ENCODE data around the gene SPHK1. TPM values are rescaled to one million over a fixed set of nuclear protein-coding genes. Genes with fewer than 3 reads are reported as not detected.

Gene SPHK1
- total and polyA plus RNA-seq, 5 donors from 2014 or later, result 0.09 to 0.52 (median 0.12) TPM; not detected in 2

GRCh38 chr17:76435751-76436150 lies 51.3 kb downstream of the SPHK1 start:
- no peaks in the 10 kb centered on the region for H3K27me3 ChIP-seq (ENCODE audit: control insufficient read depth, insufficient read depth, low read length)
- H3K4me1 Mint-ChIP-seq, result peaks cover 9 to 47% (median 21%) of the 10 kb centered on the region in 4 donors
- no peaks in the 10 kb centered on the region for H3K9me3 Mint-ChIP-seq
- ATAC-seq (ENCODE audit: low read depth in 2 of 2) (no peak), DNase-seq (no peak)
- peaks cover 12% of the 10 kb centered on the region for H3K36me3 Mint-ChIP-seq
- H3K36me3 ChIP-seq (ENCODE audit: control insufficient read depth, insufficient read depth, low read length), result peaks cover 9% of the 10 kb centered on the region
- no peak overlapping the region for H3K4me3 ChIP-seq (ENCODE audit: low read depth, low read length)
- no peaks in the 10 kb centered on the region for H3K9me3 ChIP-seq (ENCODE audit: control insufficient read depth in 2 of 2, low read length in 2 of 2)
- H3K27ac Mint-ChIP-seq, result no peak overlapping the region
- H3K4me1 ChIP-seq (ENCODE audit: control insufficient read depth, insufficient read depth, low read length, poor library complexity, severe bottlenecking), result no peaks in the 10 kb centered on the region
- no peak overlapping the region for H3K27ac ChIP-seq (ENCODE audit: insufficient read depth, low read length, poor library complexity, severe bottlenecking)
- H3K27me3 Mint-ChIP-seq, result no peaks in the 10 kb centered on the region
- no peak overlapping the region for H3K4me3 Mint-ChIP-seq

Other genes starting within 250 kb of the SPHK1 start
- 1.0 TPM for gene FOXJ1, start 243.4 kb upstream of the SPHK1 start, total RNA-seq
- under 1 TPM in 2 of 4 donors, not detected in 2; 0.14 to 0.24 TPM for gene FOXJ1, start 243.4 kb upstream of the SPHK1 start, polyA plus RNA-seq
- 17.7 TPM for gene RNF157, start 144.1 kb upstream of the SPHK1 start, total RNA-seq
- gene RNF157, start 144.1 kb upstream of the SPHK1 start, polyA plus RNA-seq, result 1 to 10 TPM; 3.3 to 5.6 (median 4.3) TPM
- 247 TPM for gene UBALD2, start 119.3 kb upstream of the SPHK1 start, total RNA-seq
- 1 to 10 TPM; 3.9 to 9.2 (median 7.3) TPM for gene UBALD2, start 119.3 kb upstream of the SPHK1 start, polyA plus RNA-seq
- gene QRICH2, start 76.3 kb upstream of the SPHK1 start, total RNA-seq, result 2.2 TPM
- gene QRICH2, start 76.3 kb upstream of the SPHK1 start, polyA plus RNA-seq, result under 1 TPM in 1 of 4 donors, not detected in 3; 0.50 TPM
- 37.1 TPM for gene PRPSAP1, start 30.7 kb upstream of the SPHK1 start, total RNA-seq
- gene PRPSAP1, start 30.7 kb upstream of the SPHK1 start, polyA plus RNA-seq, result 10 to 100 TPM; 41.4 to 56.1 (median 54.0) TPM
- 34.3 TPM for gene UBE2O, start 68.5 kb downstream of the SPHK1 start, total RNA-seq
- 1 to 10 TPM; 3.1 to 9.0 (median 6.4) TPM for gene UBE2O, start 68.5 kb downstream of the SPHK1 start, polyA plus RNA-seq
- gene AANAT, start 83.0 kb downstream of the SPHK1 start, total RNA-seq, result not detected
- not detected for gene AANAT, start 83.0 kb downstream of the SPHK1 start, polyA plus RNA-seq
- gene RHBDF2, start 116.8 kb downstream of the SPHK1 start, total RNA-seq, result 23.8 TPM
- gene RHBDF2, start 116.8 kb downstream of the SPHK1 start, polyA plus RNA-seq, result 1 to 10 TPM; 2.5 to 4.5 (median 3.5) TPM
- not detected for gene CYGB, start 153.1 kb downstream of the SPHK1 start, total RNA-seq
- not detected for gene CYGB, start 153.1 kb downstream of the SPHK1 start, polyA plus RNA-seq
- not detected for gene PRCD, start 155.4 kb downstream of the SPHK1 start, total RNA-seq
- under 1 TPM in 1 of 4 donors, not detected in 3; 0.52 TPM for gene PRCD, start 155.4 kb downstream of the SPHK1 start, polyA plus RNA-seq
- gene ST6GALNAC2, start 201.3 kb downstream of the SPHK1 start, total RNA-seq, result 0.39 TPM
- gene ST6GALNAC2, start 201.3 kb downstream of the SPHK1 start, polyA plus RNA-seq, result under 1 TPM in 2 of 4 donors, not detected in 2; 0.08 to 0.13 TPM